NCI-H345 treated with DMSO at 0.1 percent for 48 hours (cell line): ENCODE results near the gene STAT3.
"Not testable (repeated sequence)": the region's sequence is repeated elsewhere in the genome, so short reads cannot be mapped to it uniquely, and the experiment has no call there.

ENCODE experiments used
- DNase-seq: peaks from one replicate; lab custom pipeline; 2025; ENCODE audit not compliant: unreplicated experiment; lab: John Stamatoyannopoulos, UW

STAT3 gene

DNA sequence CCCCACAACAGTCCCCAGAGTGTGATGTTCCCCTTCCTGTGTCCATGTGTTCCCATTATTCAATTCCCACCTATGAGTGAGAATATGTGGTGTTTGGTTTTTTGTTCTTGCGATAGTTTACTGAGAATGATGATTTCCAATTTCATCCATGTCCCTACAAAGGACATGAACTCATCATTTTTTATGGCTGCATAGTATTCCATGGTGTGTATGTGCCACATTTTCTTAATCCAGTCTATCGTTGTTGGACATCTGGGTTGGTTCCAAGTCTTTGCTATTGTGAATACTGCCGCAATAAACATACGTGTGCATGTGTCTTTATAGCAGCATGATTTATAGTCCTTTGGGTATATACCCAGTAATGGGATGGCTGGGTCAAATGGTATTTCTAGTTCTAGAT, 123.9 kb downstream of the STAT3 start:
- DNase-seq, result not testable (repeated sequence)
